SK-MEL-5 (cell line): ENCODE measurements around the gene CNOT6. TPM values are rescaled to one million over a fixed set of nuclear protein-coding genes. Genes with fewer than 3 reads are reported as not detected.
A peak's percentile ranks its signal among the peaks of the same experiment; 100 is the strongest.
"Not testable (repeated sequence)": the region's sequence is repeated elsewhere in the genome, so short reads cannot be mapped to it uniquely, and the experiment has no call there.

Experiments
- DNase-seq: peaks from one replicate; pipeline ENCODE4 v3.0.0-alpha.2; 2016; ENCODE audit warnings: low read depth, low spot score
- in situ Hi-C: cut with HindIII; loops from 2 replicates; pipeline ENCODE4 v1.10.0; 2016; ENCODE audit warnings: low sequenced_read_pairs, high pct_unique_total_duplicates, low pct_unique_long_range_greater_than_20kb
- total RNA-seq: library from RNA; depleted of rRNA; stranded (reverse); fragments of >200 nt; shearing (Covaris generic); gene quantifications from 2 replicates; pipeline ENCODE4 v1.2.3, GENCODE V29; 2014

The CNOT6 gene
- total RNA-seq, 1 experiment from 2014 or later, result 9.6 TPM

DNA sequence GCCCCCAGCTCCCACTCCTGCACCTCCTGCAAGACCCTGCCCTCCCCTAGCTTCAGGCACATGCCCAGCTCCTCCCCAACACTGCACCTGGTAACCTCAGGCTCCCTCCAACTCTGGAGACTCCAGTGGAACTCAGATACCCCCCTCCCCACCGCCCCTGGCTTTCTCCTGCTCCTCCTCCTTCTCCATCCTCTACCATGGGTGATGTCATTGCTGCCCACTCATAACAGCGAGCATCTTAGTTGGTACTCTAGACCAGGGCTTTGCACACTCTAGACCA lies 24.7 kb upstream of the CNOT6 start:
- in situ Hi-C loops, result no loop called here
- DNase-seq, result no peak

GRCh38 chr5:180469866-180470265 lies 24.3 kb upstream of the CNOT6 start:
- in situ Hi-C loops, result no loop called here

DNA sequence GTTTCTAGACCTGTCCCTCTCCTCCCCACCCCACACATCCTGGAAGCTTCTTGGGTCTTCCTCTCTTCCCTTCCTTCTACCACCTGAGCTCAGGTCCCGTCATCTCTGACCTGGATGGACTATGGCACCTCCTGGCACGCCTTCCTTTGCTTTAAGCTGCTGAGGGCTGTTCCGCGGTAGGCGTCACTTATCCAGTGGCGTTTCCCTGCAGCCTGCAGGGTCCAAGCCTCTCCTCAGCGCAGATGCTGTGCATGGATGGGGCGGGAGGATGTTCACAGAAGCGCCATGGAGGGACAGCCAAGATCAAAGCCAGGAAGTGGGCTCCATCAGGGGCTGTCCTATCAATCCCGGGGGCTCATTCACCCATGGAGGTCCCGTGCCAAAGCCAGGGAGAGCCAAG lies 23.8 kb upstream of the CNOT6 start:
- DNase-seq, result no peak
- in situ Hi-C loops, result no loop called here

More at GRCh38 chr5:180469866-180470265, 24.3 kb upstream of the CNOT6 start:
- DNase-seq, result no peak

- peak; percentile 56 for DNase-seq
- in situ Hi-C loops, result no loop called here
These were observed 23.1 kb upstream of the CNOT6 start for GRCh38 chr5:180470966-180471582.

DNA sequence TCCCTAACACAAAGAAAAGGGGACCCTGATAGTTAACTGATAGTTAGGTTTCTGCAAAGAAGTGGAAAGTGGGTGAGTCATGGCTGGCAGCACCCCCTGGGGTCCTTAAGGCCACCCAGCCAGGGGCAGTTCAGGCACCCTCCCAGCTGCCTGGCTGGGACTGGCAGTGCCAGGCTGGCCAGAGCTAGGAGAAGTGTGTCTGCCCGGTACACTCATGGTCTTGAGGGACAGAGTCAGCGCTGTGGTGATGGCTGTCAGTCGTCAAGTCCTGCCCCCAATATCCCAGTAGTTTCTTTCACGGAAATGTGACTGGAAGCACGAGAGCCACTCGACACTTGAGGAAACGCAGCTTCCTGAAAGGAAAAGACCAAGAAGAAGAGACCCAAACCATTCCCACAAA lies 22.3 kb upstream of the CNOT6 start:
- in situ Hi-C loops, result no loop called here
- DNase-seq, result no peak

GRCh38 chr5:180472269-180472668 lies 21.9 kb upstream of the CNOT6 start:
- no peak for DNase-seq
- in situ Hi-C loops, result no loop called here

DNA sequence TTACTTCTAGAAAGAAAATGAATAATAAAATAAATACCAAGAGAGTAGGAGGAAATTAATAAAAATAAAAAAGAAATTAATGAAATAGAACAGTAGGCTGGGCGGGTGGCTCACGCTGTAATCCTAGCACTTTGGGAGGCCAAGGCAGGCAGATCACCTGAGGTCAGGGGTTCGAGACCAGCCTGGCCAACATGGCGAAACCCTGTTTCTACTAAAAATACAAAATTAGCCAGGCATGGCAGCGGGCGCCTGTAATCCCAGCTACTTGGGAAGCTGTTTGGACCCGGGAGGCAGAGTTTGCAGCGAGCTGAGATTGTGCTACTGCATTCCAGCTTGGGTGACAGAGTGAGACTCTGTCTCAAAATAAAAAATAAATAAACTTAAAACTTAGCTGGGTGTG lies 20.8 kb upstream of the CNOT6 start:
- DNase-seq, in situ Hi-C loops: not testable (repeated sequence)

- in situ Hi-C loops, result no loop called here
These were observed 19.6 kb upstream of the CNOT6 start for GRCh38 chr5:180474569-180474968.

DNA sequence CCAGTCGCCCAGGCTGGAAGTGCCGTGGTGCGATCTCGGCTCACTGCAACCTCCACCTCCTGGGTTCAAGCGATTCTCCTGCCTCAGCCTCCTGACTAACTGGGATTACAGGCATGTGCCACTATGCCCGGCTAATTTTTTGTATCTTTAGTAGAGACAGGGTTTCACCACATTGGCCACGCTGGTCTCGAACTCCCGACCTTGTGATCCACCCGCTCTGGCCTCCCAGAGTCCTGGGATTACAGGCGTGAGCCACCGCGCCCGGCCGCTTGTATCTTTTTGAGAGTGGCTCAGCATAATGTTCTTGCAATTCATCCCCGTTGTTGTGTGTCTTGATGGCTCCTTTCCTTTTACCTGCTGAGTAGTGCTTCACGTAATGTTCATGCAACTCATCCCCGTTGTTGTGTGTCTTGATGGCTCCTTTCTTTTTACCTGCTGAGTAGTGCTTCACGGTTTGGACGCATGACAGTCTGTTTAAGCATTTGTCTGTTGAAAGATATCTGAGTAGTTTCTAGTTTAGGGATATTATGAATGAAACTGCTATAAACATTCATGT lies 18.1 kb upstream of the CNOT6 start:
- DNase-seq, in situ Hi-C loops: not testable (repeated sequence)

More at GRCh38 chr5:180474569-180474968, 19.6 kb upstream of the CNOT6 start:
- DNase-seq, result no peak

- in situ Hi-C loops, result no loop called here
- DNase-seq, result no peak
These were observed 9.4 kb upstream of the CNOT6 start for GRCh38 chr5:180484813-180485212.

GRCh38 chr5:180486636-180487149 lies 7.5 kb upstream of the CNOT6 start:
- DNase-seq, result no peak

DNA sequence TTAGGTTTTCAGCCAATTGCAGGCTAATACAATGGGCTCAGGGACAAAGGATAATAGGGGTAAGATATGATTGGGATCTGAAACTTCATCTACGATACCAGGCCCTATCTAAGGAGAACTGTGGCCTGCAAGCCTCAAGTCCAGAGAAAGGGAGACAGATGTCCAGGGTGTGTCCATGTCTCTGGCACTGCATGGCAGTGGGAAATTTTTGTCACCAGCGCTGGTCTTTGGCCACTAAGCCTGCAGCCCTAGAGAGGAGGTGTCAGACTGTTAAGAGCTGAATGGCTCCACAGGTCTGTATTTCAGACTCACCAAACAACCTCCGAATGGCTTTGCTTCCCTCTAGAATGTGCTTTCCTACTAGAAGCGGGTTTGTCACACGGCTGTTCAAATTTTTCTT lies 6.6 kb upstream of the CNOT6 start:
- in situ Hi-C loops, result no loop called here
- no peak for DNase-seq

More at GRCh38 chr5:180486636-180487149, 7.5 kb upstream of the CNOT6 start:
- in situ Hi-C loops, result no loop called here

GRCh38 chr5:180491496-180491895 lies 2.7 kb upstream of the CNOT6 start:
- DNase-seq, result no peak
- in situ Hi-C loops, result no loop called here

DNA sequence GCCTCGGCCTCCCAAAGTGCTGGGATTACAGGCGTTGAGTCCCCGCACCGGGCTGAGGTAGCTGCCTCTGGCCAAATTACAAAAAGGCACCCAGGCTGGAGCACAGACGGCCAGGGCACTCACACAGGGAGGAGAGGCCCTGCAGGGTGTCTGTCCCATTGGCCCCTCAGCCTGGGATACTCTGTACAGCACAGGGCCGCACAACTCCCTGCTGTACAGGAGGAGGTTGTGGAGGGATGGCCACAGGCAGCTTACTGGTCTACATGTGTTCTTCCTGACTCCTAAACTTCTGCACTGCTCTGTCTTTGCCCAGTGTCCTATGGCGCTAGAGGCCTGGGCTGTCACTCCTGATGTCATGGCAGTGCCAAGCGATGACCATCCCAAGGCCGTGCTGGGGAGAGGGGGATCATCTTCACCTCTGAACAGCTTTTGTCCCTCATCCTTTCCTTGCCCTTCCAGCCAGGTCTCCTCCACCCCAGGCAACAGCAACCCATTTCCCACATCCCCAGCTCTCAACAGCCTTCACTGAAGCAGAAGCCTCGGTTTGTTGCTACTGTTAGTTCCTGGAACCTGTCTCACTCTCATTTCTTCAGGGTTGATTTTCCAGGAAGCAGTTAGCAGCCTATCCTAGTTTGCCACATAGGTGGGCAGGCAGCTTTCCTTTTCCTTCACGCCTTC lies 1.8 kb upstream of the CNOT6 start:
- no peak for DNase-seq
- in situ Hi-C loops, result no loop called here

GRCh38 chr5:180494510-180495181 lies 467 bp downstream of the CNOT6 start:
- peak; percentile 13 for DNase-seq
- in situ Hi-C loops, result no loop called here

DNA sequence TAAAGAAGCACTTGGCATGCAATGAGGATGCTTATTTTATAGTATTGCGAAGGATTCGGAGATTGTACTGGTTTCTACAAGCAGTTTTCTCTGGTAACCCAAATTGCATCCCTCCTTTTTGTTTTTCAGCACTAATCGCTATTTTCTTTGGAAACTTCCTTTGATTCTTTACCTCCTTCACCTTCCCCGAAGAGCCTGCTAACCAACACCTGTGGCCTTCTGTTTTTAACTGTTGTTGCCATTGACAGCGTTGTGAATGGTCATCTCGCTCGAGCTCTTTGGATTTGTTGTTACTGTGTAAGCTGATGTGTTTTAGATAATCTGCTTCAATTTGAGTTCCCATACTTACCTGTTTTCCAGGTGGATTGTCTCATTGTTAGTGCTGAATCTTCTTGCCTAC lies 1.1 kb downstream of the CNOT6 start:
- in situ Hi-C loops, result no loop called here

GRCh38 chr5:180495991-180496741 lies 2.0 kb downstream of the CNOT6 start:
- in situ Hi-C loops, result no loop called here

More for the DNA sequence above, 1.1 kb downstream of the CNOT6 start:
- DNase-seq, result no peak

GRCh38 chr5:180496806-180497205 lies 2.6 kb downstream of the CNOT6 start:
- in situ Hi-C loops, DNase-seq: not testable (repeated sequence)

More at GRCh38 chr5:180495991-180496741, 2.0 kb downstream of the CNOT6 start:
- no peak for DNase-seq
